ENCODE results near the gene KCTD8.
A peak's percentile ranks its signal among the peaks of the same experiment; 100 is the strongest.

Gene KCTD8

DNA sequence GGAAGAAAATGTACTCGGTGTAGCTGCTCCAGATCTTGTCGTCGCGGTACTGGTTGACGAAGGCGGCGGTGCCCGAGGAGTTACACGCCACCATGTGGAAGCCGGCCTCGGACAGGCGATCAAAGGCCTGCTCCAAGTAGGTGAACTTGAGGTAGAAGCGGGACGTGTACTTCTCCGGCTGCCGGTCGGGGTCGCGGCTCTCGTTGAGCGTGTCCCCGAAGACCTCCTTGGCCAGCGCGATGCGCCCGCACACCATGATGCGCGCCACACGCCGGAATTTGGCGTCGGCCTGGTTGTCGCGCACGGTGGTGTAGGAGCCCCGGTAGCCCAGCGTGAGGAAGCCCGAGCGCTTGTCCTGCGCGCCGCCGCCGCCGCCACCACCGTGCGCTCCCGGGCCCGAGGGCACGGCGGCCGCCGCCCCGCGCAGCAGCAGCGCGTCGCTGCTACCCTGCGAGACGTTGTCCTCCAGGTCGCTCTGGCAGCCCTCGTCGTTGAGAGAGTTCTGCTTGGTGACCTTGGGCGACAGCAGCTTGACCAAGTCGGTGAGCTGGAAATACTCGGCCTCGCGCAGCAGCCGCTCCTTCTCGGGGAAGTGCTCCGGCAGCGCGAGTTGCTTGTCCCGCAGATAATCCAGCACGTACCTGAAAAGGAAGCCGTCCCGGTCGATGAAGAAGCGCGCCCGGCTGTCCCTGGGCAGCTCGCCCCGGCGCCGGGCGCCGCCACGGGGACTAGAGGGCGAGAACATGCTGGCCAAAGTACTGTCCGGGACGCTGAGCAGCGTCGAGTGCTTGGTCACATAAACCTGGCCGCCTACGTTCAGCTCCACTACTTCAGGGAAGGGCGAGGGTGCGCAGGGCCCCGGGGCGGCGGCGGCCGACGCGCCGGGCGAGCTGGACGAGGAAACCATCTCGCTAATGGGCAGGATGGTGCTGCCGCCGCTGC is 775 bp downstream of the KCTD8 start:
- DNase-seq (ENCODE audit: low read depth) = peak; percentile 2
- TF ChIP-seq, protein P1, sequence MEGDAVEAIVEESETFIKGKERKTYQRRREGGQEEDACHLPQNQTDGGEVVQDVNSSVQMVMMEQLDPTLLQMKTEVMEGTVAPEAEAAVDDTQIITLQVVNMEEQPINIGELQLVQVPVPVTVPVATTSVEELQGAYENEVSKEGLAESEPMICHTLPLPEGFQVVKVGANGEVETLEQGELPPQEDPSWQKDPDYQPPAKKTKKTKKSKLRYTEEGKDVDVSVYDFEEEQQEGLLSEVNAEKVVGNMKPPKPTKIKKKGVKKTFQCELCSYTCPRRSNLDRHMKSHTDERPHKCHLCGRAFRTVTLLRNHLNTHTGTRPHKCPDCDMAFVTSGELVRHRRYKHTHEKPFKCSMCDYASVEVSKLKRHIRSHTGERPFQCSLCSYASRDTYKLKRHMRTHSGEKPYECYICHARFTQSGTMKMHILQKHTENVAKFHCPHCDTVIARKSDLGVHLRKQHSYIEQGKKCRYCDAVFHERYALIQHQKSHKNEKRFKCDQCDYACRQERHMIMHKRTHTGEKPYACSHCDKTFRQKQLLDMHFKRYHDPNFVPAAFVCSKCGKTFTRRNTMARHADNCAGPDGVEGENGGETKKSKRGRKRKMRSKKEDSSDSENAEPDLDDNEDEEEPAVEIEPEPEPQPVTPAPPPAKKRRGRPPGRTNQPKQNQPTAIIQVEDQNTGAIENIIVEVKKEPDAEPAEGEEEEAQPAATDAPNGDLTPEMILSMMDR (IDR thresholded peaks at IDR 0.05; ENCODE audit: insufficient read depth, low read depth, low read length, missing control alignments) = no peak
- H3K4me3 ChIP-seq (ENCODE audit: low read depth, low read length) = no peak overlapping the region

DNA sequence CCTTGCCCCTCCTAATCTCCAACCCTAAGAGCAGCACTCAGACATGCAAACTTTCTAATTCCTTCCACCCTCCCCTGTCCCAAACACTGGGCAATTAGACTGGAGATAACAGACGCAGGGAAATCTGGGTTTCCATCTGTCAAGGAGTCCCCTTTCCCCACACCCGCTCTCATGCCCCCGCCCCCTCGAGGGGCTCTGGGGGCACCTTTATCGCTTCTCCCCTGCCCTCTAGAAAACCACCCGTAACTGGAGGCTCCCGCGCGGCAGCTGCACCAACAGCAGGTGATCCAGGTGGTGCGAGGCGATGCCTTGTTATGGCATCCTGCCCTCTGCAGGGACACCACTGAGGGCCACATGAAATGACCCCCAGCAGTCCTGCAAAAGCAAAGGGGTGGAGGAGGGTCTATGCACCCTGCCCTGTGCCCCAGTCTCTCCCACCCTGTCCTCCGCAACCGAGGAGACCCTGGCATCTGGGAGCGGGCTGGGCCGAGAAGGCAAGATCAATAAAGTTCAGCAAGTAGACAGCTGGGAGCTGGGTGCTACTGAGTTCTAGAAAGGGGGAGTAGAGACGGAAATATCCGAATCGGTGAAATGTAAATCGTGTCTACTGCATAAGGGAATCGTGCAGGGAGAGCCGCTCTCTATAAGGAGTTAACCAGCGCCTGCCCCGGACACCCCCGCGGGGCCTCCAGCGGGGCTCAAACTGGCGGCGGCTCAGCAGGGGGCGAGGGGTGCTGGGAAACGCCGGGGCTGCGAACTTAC is 1.6 kb downstream of the KCTD8 start:
- H3K4me3 ChIP-seq (ENCODE audit: low read depth, low read length) = no peak overlapping the region
- DNase-seq (ENCODE audit: low read depth) = no peak
- TF ChIP-seq, protein P1 (IDR thresholded peaks at IDR 0.05; ENCODE audit: insufficient read depth, low read depth, low read length, missing control alignments) = no peak

- no peak overlapping the region for H3K4me3 ChIP-seq (ENCODE audit: low read depth, low read length)
- TF ChIP-seq, protein P1 (IDR thresholded peaks at IDR 0.05; ENCODE audit: insufficient read depth, low read depth, low read length, missing control alignments) = no peak
- DNase-seq (ENCODE audit: low read depth) = no peak
These were observed 2.4 kb downstream of the KCTD8 start for GRCh38 chr4:44446191-44446590.

GRCh38 chr4:44438687-44439086 is 9.9 kb downstream of the KCTD8 start:
- H3K4me3 ChIP-seq (ENCODE audit: low read depth, low read length) = no peak overlapping the region
- no peak for DNase-seq (ENCODE audit: low read depth)
- TF ChIP-seq, protein P1 (IDR thresholded peaks at IDR 0.05; ENCODE audit: insufficient read depth, low read depth, low read length, missing control alignments) = no peak

GRCh38 chr4:44434247-44434646 is 14.4 kb downstream of the KCTD8 start:
- H3K4me3 ChIP-seq (ENCODE audit: low read depth, low read length) = no peak overlapping the region
- no peak for DNase-seq (ENCODE audit: low read depth)
- TF ChIP-seq, protein P1 (IDR thresholded peaks at IDR 0.05; ENCODE audit: insufficient read depth, low read depth, low read length, missing control alignments) = no peak

- TF ChIP-seq, protein P1 (IDR thresholded peaks at IDR 0.05; ENCODE audit: insufficient read depth, low read depth, low read length, missing control alignments) = no peak
- DNase-seq (ENCODE audit: low read depth) = no peak
- H3K4me3 ChIP-seq (ENCODE audit: low read depth, low read length) = no peak overlapping the region
These were observed 22.9 kb downstream of the KCTD8 start for GRCh38 chr4:44425614-44426208.

Data from GM12865 (cell line).